Measurements from ENCODE around the gene PBRM1.
"Not testable (repeated sequence)": the region's sequence is repeated elsewhere in the genome, so short reads cannot be mapped to it uniquely, and the experiment has no call there.

DNA sequence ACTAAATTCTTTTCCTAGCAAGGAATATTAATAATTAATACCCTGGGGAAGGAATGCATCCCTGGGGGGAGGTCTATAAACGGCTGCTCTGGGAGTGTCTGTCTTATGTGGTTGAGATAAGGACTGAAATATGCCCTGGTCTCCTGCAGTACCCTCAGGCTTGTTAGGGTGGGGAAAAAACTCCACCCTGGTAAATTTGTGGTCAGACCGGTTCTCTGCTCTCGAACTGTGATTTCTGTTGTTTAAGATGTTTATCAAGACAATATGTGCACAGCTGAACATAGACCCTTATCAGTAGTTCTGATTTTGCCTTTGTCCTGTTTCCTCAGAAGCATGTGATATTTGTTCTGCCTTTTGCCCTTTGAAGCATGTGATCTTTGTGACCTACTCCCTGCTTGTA, 43.0 kb upstream of the PBRM1 start:
- TF ChIP-seq, protein P1, sequence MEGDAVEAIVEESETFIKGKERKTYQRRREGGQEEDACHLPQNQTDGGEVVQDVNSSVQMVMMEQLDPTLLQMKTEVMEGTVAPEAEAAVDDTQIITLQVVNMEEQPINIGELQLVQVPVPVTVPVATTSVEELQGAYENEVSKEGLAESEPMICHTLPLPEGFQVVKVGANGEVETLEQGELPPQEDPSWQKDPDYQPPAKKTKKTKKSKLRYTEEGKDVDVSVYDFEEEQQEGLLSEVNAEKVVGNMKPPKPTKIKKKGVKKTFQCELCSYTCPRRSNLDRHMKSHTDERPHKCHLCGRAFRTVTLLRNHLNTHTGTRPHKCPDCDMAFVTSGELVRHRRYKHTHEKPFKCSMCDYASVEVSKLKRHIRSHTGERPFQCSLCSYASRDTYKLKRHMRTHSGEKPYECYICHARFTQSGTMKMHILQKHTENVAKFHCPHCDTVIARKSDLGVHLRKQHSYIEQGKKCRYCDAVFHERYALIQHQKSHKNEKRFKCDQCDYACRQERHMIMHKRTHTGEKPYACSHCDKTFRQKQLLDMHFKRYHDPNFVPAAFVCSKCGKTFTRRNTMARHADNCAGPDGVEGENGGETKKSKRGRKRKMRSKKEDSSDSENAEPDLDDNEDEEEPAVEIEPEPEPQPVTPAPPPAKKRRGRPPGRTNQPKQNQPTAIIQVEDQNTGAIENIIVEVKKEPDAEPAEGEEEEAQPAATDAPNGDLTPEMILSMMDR (IDR thresholded peaks at IDR 0.05; ENCODE audit: extremely low read depth in 1 of 2, insufficient read depth in 1 of 2, low read depth in 1 of 2, low read length in 2 of 2): not testable (repeated sequence)
- TF ChIP-seq, protein P2, sequence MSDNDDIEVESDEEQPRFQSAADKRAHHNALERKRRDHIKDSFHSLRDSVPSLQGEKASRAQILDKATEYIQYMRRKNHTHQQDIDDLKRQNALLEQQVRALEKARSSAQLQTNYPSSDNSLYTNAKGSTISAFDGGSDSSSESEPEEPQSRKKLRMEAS (IDR thresholded peaks at IDR 0.05; ENCODE audit: insufficient read depth, insufficient read length): not testable (repeated sequence)
- not testable (repeated sequence) for TF ChIP-seq GATA2 (IDR thresholded peaks at IDR 0.05; ENCODE audit: insufficient read depth, insufficient read length, low read depth, low read length); POLR2AphosphoS5 (IDR thresholded peaks at IDR 0.05; ENCODE audit: insufficient read depth, low read depth, low read length); FOS (IDR thresholded peaks at IDR 0.05; ENCODE audit: borderline replicate concordance, insufficient read depth, low read length)
